ENCODE results near the gene RNF32. TPM values are rescaled to one million over a fixed set of nuclear protein-coding genes. Genes with fewer than 3 reads are reported as not detected.

RNF32 gene
- total and polyA plus RNA-seq, 2 of the 13 experiments (the other 11 are each of a cell fraction or from before 2014, with no cell fraction given) = not detected

DNA sequence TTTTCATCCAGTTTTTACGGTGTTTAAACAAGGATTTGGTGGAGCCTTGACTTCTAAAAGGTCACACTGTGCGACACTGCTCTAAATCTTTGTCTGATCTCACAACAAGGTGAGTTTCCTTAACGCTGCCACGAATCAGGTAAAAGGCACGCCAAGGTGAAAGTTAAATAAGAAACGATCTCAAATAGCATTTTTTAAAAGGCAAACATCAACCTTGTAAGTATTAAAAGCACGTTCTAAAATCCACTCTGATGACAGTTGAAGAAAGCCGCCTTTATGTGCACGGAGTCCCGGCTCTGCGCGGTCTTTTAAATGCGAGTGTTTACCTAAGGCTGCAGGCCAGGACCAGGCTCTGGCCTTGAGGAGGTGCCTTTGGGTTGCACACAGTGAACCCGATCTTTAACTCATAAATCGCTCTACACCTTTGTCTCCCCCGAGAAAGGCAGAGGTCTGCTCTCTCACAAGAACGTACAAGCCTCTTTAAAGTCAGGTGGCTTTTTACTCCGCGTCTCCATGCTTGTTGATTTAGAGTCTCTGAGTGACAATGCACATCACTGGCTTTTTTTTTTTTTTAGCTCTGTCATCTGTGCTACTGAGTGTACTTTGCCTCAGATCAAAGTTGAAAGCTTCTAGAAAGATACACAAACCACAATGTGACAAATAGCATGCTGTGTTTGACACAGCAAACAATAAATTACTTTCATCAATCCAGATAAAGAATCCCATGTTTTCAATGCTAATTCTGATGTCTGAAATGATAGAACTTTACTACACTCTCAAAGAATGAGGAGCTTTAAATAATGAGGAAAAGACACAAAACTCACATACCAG lies 25.9 kb upstream of the RNF32 start (continued):
- TF ChIP-seq, protein P1, sequence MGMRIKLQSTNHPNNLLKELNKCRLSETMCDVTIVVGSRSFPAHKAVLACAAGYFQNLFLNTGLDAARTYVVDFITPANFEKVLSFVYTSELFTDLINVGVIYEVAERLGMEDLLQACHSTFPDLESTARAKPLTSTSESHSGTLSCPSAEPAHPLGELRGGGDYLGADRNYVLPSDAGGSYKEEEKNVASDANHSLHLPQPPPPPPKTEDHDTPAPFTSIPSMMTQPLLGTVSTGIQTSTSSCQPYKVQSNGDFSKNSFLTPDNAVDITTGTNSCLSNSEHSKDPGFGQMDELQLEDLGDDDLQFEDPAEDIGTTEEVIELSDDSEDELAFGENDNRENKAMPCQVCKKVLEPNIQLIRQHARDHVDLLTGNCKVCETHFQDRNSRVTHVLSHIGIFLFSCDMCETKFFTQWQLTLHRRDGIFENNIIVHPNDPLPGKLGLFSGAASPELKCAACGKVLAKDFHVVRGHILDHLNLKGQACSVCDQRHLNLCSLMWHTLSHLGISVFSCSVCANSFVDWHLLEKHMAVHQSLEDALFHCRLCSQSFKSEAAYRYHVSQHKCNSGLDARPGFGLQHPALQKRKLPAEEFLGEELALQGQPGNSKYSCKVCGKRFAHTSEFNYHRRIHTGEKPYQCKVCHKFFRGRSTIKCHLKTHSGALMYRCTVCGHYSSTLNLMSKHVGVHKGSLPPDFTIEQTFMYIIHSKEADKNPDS (CRISPR knock-in tag; IDR thresholded peaks at IDR 0.05) = no peak
- TF ChIP-seq RAD21 (CRISPR knock-in tag; IDR thresholded peaks at IDR 0.05) (peak; percentile 19; the same call in 1 of the 2 replicates), GATAD2A (CRISPR knock-in tag; IDR thresholded peaks at IDR 0.05) (peak; percentile 95), JUN (CRISPR knock-in tag; IDR thresholded peaks at IDR 0.05) (0 out of 2 replicates have a peak, but pooled peaks have one; percentile 17), AKAP8 (CRISPR knock-in tag; IDR thresholded peaks at IDR 0.05) (peak; percentile 71; the same call in 1 of the 2 replicates), ATF7 (IDR thresholded peaks at IDR 0.05) (peak; percentile 38; the same call in 1 of the 2 replicates), ATF7 (CRISPR knock-in tag; IDR thresholded peaks at IDR 0.05) (no peak), SIX1 (CRISPR knock-in tag; IDR thresholded peaks at IDR 0.05; ENCODE audit: borderline replicate concordance) (0 out of 2 replicates have a peak, but pooled peaks have one; percentile 35), ZNF747 (CRISPR knock-in tag; IDR thresholded peaks at IDR 0.05; ENCODE audit: borderline replicate concordance) (peak; percentile 52; the same call in 1 of the 2 replicates), ZC3H4 (CRISPR knock-in tag; IDR thresholded peaks at IDR 0.05; ENCODE audit: borderline replicate concordance) (peak; percentile 6), ZFP90 (CRISPR knock-in tag; IDR thresholded peaks at IDR 0.05; ENCODE audit: borderline replicate concordance) (no peak), RBM22 (optimal IDR thresholded peaks at IDR 0.05; ENCODE audit: low read length) (peak; percentile 70), SMAD3 (CRISPR knock-in tag; IDR thresholded peaks at IDR 0.05) (peak; percentile 48; the same call in 1 of the 2 replicates), ZNF761 (CRISPR knock-in tag; conservative IDR thresholded peaks at IDR 0.05) (no peak), CBX1 (IDR thresholded peaks at IDR 0.05; ENCODE audit: low read depth) (no peak), SMAD9 (CRISPR knock-in tag; IDR thresholded peaks at IDR 0.05) (no peak), ZNF326 (CRISPR knock-in tag; IDR thresholded peaks at IDR 0.05; ENCODE audit: borderline replicate concordance) (no peak), RARG (CRISPR knock-in tag; IDR thresholded peaks at IDR 0.05; ENCODE audit: low read depth) (no peak), NCOA1 (CRISPR knock-in tag; IDR thresholded peaks at IDR 0.05) (peak; percentile 91), ZNF564 (CRISPR knock-in tag; IDR thresholded peaks at IDR 0.05) (no peak)
- TF ChIP-seq, protein P2, sequence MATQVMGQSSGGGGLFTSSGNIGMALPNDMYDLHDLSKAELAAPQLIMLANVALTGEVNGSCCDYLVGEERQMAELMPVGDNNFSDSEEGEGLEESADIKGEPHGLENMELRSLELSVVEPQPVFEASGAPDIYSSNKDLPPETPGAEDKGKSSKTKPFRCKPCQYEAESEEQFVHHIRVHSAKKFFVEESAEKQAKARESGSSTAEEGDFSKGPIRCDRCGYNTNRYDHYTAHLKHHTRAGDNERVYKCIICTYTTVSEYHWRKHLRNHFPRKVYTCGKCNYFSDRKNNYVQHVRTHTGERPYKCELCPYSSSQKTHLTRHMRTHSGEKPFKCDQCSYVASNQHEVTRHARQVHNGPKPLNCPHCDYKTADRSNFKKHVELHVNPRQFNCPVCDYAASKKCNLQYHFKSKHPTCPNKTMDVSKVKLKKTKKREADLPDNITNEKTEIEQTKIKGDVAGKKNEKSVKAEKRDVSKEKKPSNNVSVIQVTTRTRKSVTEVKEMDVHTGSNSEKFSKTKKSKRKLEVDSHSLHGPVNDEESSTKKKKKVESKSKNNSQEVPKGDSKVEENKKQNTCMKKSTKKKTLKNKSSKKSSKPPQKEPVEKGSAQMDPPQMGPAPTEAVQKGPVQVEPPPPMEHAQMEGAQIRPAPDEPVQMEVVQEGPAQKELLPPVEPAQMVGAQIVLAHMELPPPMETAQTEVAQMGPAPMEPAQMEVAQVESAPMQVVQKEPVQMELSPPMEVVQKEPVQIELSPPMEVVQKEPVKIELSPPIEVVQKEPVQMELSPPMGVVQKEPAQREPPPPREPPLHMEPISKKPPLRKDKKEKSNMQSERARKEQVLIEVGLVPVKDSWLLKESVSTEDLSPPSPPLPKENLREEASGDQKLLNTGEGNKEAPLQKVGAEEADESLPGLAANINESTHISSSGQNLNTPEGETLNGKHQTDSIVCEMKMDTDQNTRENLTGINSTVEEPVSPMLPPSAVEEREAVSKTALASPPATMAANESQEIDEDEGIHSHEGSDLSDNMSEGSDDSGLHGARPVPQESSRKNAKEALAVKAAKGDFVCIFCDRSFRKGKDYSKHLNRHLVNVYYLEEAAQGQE (IDR thresholded peaks at IDR 0.05; ENCODE audit: borderline replicate concordance in 1 of 2, low read depth in 1 of 2, low read length in 2 of 2) = peak in 1 of 2 experiments; percentile 35; a peak in 1 of 4 replicates
- TF ChIP-seq, protein P3, sequence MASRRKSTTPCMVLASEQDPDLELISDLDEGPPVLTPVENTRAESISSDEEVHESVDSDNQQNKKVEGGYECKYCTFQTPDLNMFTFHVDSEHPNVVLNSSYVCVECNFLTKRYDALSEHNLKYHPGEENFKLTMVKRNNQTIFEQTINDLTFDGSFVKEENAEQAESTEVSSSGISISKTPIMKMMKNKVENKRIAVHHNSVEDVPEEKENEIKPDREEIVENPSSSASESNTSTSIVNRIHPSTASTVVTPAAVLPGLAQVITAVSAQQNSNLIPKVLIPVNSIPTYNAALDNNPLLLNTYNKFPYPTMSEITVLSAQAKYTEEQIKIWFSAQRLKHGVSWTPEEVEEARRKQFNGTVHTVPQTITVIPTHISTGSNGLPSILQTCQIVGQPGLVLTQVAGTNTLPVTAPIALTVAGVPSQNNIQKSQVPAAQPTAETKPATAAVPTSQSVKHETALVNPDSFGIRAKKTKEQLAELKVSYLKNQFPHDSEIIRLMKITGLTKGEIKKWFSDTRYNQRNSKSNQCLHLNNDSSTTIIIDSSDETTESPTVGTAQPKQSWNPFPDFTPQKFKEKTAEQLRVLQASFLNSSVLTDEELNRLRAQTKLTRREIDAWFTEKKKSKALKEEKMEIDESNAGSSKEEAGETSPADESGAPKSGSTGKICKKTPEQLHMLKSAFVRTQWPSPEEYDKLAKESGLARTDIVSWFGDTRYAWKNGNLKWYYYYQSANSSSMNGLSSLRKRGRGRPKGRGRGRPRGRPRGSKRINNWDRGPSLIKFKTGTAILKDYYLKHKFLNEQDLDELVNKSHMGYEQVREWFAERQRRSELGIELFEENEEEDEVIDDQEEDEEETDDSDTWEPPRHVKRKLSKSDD (CRISPR knock-in tag; IDR thresholded peaks at IDR 0.05; ENCODE audit: low read depth) = 0 out of 2 replicates have a peak, but pooled peaks have one; percentile 38

All from HepG2 (cell line).